A549 (cell line): ENCODE measurements around the gene ENAH.
A peak's percentile ranks its signal among the peaks of the same experiment; 100 is the strongest.

ENCODE experiments used
- BHLHE40 ChIP-seq: IDR thresholded peaks from 2 replicates; pipeline ENCODE4 v1.6.1; 2012; ENCODE audit warnings: low read depth, low read length, inconsistent platforms
- CBX2 ChIP-seq: fragments of 200-600 bp; sonication (generic); IDR thresholded peaks from 2 replicates; pipeline ENCODE4 v1.6.1; 2016; ENCODE audit warnings: low read depth, mild to moderate bottlenecking, borderline replicate concordance
- CTCF ChIP-seq: fragments of >200 bp; sonication (Bioruptor Twin); formaldehyde crosslinking; IDR thresholded peaks from 3 replicates; pipeline ENCODE4 v1.5.1; 2016
- HOXA7 ChIP-seq: fragments of 250-450 bp; sonication (Bioruptor Pico); IDR thresholded peaks from 2 replicates; pipeline ENCODE4 v1.5.0; 2020; ENCODE audit warnings: mild to moderate bottlenecking, moderate library complexity
- MAX ChIP-seq: IDR thresholded peaks from 2 replicates; pipeline ENCODE4 v1.6.1; 2012
- POLR2A ChIP-seq: IDR thresholded peaks from 2 replicates; pipeline ENCODE4 v1.6.1; 2012; ENCODE audit warnings: mild to moderate bottlenecking, low read length
- REST ChIP-seq: fragments of 200-600 bp; sonication (generic); IDR thresholded peaks from 2 replicates; pipeline ENCODE4 v1.6.1; 2016; ENCODE audit warnings: antibody characterized with exemption, mild to moderate bottlenecking, moderate library complexity
- RFX5 ChIP-seq: fragments of 450-650 bp; IDR thresholded peaks from 2 replicates; pipeline ENCODE4 v1.7.1; 2014; ENCODE audit warnings: antibody characterized with exemption, mild to moderate bottlenecking, moderate library complexity
- TFCP2L1 ChIP-seq: fragments of 250-450 bp; sonication (Bioruptor Pico); IDR thresholded peaks from 2 replicates; pipeline ENCODE4 v1.5.0; 2021; ENCODE audit warnings: mild to moderate bottlenecking

GRCh38 chr1:225508538-225509375 lies 144.2 kb downstream of the ENAH start:
- TF ChIP-seq BHLHE40: no peak
- no peak for TF ChIP-seq CBX2
- TF ChIP-seq POLR2A: no peak
- TF ChIP-seq CTCF: no peak
- peak; percentile 80 for TF ChIP-seq MAX
- TF ChIP-seq RFX5: no peak
- TF ChIP-seq REST: no peak
- 0 out of 2 replicates have a peak, but pooled peaks have one; percentile 60 for TF ChIP-seq HOXA7
- TF ChIP-seq TFCP2L1: no peak
